ENCODE measurements around the gene CSTPP1.
"Not testable (repeated sequence)": the region's sequence is repeated elsewhere in the genome, so short reads cannot be mapped to it uniquely, and the experiment has no call there.

CSTPP1 gene

DNA sequence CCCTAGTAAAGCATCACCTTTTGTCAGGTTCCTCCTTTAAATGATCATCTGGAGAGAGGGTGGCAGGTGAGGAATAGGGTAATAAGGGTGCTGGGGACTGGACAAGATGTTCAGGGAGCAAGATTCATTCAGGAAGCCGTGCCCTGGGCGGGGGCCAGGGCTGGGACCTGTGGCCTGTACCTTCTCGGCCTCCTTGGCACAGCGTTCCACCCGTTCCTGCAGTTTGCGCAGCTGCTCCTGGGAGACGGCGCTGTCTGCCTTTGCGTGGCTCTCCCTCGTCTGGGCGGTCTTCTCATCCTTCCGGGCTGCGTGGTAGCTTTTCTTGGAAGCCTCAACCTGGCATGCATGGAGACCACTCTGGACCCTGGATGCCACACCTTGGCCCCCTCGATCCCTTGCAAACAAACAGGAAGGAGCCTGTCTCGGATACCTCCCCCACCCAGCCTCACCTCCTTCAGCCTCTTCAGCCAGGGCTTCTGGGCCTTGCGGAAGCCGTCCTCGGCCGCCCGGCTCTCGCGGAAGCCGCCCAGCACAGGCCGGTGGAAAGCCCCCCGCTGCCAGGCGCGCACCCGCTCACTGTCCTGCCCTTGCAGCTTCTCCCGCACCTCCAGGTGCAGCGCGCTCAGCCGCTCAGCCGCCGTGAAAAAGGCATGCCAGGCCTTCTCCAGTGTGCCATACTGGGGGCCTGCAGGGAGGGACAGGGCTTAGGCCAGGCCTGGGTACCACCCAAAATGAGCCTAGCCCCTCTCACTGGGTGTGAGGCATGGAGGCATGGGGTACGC is 243.6 kb downstream of the CSTPP1 start:
- DNase-seq (ENCODE audit: low read depth in 2 of 2): no peak

DNA sequence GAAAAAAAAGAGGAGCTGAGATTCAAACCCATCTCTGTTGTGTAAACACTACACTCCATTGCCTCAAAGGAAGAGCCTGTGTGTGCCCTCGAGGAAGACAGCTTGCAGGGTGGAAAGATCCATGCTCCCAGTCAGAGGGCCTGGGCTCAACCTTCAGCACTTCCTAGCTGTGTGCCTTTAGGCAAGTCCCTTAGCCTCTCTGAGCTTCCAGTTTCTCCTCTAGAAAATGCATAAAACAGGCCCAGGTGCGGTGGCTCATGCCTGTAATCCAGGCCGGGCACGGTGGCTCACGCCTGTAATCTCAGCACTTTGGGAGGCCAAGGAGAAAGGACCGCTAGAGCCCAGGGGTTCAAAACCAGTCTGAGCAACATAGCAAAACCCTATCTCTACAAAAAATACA is 244.7 kb downstream of the CSTPP1 start:
- DNase-seq (ENCODE audit: low read depth in 2 of 2): no peak

DNA sequence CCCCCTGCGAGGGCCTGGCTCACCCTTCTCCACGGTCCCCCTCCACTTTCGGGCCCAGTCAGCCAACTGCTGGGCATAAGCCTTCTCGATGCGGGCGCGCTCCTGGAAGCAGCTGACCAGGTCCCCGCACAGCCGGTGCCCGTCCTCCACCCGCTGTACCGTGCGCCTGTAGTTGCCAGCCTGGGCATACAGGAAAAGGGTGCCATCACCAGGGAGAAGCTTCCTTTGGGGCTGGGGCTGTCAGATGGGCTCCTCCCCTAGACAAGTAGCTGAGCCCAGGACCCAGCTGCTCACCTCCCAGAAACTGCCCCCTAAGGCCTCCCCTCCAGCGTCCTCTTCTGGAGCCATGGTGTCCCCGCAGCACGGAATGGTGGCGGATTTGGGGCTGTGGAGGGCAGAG is 245.8 kb downstream of the CSTPP1 start:
- DNase-seq (ENCODE audit: low read depth in 2 of 2): no peak

- no peak for DNase-seq (ENCODE audit: low read depth in 2 of 2)
These were observed 246.7 kb downstream of the CSTPP1 start for GRCh38 chr11:47183031-47183856.

- DNase-seq (ENCODE audit: low read depth in 2 of 2): no peak
These were observed 247.4 kb downstream of the CSTPP1 start for GRCh38 chr11:47183969-47184368.

DNA sequence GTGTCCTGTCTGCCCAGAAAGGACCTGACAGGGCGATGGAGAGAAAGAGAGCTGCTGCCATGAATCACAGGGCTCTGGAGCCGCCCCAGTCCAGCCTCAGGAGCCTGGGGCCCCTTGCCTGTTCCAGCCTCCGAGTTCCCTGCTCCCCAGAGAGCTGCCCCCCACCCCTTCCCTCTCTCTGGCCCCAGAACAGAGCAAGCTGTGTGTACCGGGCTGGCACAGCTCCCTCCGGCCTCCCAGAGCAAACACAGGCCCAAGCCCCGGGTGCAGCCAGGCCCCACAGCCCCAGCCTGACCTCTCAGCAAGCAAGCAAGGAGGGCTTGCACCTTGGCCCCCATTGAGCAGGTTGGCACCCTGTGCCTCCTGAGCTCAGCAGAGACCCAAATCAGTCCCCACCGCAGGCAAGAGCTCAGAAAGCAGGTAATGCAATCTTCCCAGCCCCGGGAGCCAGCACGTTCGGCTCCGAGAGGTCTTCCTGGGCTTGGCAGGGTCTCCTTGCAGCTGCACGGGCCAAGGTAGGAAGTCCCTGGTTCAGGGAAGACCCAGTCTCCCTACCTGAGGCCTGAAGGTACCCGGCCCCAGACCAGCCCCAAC is 248.2 kb downstream of the CSTPP1 start:
- no peak for DNase-seq (ENCODE audit: low read depth in 2 of 2)

GRCh38 chr11:47185305-47186075 is 248.9 kb downstream of the CSTPP1 start:
- DNase-seq (ENCODE audit: low read depth in 2 of 2): no peak

DNA sequence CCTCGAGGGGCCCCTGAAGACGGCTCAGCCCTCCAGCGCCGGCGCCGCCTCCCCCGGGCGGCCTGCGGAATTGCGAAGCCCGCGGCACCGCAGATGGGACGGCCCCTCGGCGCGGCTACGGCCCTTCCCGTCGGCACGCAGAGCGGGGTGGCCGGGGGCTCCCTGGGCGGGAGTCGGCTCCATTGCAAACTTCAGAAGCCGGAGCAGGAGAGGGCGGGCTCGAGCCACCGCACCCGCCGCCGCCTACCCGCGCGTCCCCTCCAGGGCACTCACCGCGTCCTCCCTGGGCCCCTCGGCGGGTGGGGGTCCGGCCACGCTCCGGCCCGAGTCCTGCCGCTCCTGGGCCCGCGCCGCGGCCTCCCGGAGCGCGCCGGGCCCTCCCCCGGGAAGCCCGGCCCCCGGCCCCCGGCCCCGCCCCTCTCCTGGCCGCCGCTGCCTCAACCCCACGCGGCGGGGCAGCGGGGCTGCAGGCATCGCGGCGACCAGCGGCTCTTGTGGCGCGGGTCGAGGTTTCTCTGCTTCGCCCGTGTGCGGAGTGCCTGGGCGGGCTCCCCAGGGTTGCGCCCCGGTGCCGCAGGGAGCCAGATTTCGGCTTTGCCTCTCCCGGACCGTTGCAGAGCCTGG is 249.6 kb downstream of the CSTPP1 start, which contains the start of gene PACSIN3:
Gene PACSIN3 (minus strand): TSS at position 359 of the 624 bp plus-strand sequence. CDS start 3,707 bp downstream, outside the sequence.
- DNase-seq (ENCODE audit: low read depth in 2 of 2): no peak

- DNase-seq (ENCODE audit: low read depth in 2 of 2): peak in 1 of 2 donors; percentile 45
These were observed 250.4 kb downstream of the CSTPP1 start for GRCh38 chr11:47186700-47187695.

DNA sequence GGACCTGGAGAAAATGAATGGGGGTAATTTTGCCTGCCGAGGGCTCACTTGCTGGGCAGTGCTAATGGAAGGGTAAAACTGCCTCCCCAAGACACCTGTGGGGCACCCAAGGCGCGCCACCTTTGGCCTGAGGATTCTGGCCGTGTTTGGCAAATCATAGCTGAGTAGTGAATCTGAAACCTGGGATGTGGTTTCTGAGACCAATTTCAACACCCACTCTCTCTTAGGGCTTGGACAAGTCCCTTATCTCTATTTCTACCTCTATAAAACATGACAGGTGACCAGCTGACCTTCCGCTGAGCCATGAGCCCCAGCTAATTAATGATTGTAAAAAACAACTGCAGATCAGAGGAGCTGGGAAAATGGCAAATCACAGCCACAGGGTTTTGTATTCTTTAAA is 251.2 kb downstream of the CSTPP1 start:
- DNase-seq (ENCODE audit: low read depth in 2 of 2): no peak

DNA sequence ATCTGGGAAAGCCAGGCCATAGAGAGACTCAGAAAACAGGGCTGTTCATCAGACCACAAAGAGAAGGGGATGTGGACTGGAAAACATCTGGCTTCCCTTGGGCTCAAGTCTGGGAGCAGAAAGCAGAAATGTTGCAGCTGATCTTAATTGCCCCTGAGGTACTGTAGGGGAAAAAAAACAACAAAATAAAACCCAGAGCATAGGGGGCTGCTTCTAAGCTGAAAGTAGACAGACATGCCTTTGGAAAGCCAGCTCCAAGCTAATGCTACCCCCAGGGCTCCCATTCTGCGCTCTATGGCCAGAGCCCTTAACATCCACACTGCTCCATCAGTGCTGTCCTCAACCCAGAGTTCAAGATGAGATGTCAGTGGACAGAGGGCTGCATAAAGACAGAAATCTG is 251.7 kb downstream of the CSTPP1 start:
- no peak for DNase-seq (ENCODE audit: low read depth in 2 of 2)

DNA sequence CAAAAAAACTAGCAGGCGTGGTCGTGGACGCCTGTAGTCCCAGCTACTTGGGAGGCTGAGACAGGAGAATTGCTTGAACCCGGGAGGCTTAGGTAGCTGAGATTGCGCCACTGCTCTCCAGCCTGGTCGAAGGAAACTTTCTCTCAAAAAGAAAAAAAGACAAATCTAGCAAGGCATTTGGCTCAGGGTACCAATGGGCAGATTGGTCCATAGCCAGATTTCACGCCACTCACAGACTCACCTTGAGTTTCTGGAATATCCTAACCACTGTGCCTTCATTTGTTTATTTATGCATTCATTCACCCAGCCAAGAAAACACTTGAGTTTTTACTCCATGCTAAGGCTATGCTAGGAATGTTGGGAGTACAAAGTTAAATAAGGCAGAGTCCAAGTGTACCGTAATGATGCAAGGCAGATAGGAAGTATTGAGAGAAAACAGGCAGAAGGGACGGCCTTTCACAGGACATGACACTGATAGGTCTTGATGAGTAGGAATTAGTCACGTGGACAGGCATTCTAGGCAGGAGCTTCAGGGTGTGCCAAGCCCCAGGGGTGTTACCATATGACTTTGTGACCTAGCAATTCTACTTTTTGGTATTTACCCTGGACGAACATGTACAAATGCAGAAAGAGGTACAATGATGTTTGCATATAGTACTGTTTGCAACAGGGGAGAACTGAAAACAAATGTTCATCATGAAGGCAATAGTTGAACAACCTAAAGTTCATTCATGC is 252.7 kb downstream of the CSTPP1 start:
- DNase-seq (ENCODE audit: low read depth in 2 of 2): no peak

DNA sequence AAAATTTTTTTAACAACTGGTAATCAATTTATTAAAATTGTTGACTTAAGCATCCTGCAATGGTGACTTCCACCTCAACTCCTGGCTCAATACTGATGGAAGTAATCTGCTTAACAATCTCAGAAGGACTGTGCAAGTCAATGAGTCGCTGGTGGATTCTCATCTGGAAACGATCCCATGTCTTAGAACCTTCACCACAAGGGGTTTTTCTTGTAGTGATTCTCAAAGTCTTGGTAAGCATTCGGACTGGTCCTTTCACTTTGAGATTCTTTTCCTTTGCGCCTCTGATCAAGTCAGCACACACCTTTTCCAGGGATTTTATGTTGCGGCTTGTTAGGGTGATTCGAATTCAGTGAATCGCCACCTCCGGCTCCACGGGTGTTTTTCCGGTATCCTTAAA is 254.6 kb downstream of the CSTPP1 start:
- DNase-seq (ENCODE audit: low read depth in 2 of 2): not testable (repeated sequence)

- no peak for DNase-seq (ENCODE audit: low read depth in 2 of 2)
These were observed 255.6 kb downstream of the CSTPP1 start for GRCh38 chr11:47192111-47192510.

DNA sequence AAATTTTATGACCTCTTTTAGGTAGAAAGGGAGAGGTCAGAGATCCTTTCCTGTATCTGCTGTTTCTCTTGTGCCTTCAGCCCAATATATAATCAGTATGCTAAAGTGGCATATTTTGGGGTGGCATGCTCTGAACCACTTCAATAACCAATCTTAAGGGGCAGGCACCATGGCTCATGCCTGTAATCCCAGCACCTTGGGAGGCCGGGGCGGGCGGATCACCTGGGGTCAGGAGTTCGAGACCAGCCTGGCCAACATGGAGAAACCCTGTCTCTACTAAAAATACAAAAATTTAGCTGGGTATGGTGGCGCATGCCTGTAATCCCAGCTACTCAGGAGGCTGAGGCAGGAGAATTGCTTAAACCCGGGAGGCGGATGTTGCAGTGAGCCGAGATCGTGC is 261.6 kb downstream of the CSTPP1 start:
- not testable (repeated sequence) for DNase-seq (ENCODE audit: low read depth in 2 of 2)

DNA sequence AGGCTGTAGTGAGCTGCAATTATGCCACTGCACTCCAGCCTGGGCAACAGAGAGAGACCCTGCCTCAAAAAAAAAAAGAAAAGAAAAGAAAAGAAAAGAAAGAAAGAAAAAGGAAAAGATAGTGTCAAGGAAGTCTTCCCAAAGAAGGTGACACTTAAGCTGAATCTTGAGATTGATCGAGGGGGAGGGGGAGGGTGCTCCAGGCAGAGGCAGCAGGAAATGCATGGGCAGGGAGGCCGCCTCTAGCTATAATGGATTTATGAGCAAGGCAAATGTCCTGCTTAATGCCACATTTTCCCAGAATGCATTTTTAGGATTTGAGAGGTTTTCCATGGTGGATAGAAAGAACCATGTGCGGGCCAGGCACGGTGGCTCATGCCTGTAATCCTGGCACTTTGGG is 264.5 kb downstream of the CSTPP1 start:
- DNase-seq (ENCODE audit: low read depth in 2 of 2): no peak

- DNase-seq (ENCODE audit: low read depth in 2 of 2): no peak
These were observed 266.0 kb downstream of the CSTPP1 start for GRCh38 chr11:47202576-47202975.

DNA sequence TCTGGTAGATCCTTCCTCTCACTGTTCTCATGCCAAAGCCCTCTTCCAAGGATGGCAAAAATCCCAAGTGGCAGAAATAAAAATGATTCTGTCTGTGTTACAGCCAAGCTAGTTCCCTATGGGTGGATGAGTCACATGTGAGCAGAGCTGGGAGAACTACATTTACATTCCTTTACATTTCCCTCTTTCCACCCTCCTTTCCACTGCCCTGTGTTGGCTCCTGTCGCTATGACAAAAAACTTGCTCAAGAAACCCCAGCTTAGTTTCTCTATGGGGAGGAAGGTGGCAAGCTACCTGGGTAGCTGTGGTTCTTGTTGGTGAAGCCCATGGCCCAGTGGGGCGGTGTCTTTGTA is 268.1 kb downstream of the CSTPP1 start:
- no peak for DNase-seq (ENCODE audit: low read depth in 2 of 2)

GRCh38 chr11:47206577-47206976 is 270.0 kb downstream of the CSTPP1 start:
- not testable (repeated sequence) for DNase-seq (ENCODE audit: low read depth in 2 of 2)

Data from stimulated activated CD4-positive, alpha-beta T cell treated with anti-CD3 and anti-CD28 coated beads, Interleukin-15, amount 100 ng/mL, for 48 hours (primary cell).